ENCODE results near the gene ZNF865. TPM values are rescaled to one million over a fixed set of nuclear protein-coding genes. Genes with fewer than 3 reads are reported as not detected.

The ZNF865 gene
- total RNA-seq, 1 experiment from 2014 or later = 21.7 TPM

DNA sequence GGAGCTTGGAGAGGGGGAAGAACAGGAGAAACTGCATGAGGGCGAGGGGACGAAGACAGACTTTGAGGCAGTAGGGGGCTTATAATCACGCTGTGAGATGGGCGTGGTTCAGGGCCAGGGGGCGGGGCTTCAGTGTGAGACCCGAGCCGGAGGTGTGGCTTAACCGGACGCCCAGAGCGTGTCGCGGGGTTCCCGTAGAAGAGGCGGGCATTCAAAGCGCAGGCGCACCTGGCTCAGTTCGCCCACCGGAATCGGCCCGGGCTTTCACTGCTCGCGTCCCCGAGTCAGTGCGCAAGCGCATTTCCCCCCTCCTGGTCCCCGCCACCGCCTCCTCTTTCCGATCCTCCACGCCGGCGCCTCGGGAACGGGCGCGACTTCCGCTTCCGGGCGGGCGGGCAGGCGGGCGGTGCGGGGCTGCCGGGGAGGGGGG lies 225 bp upstream of the ZNF865 start:
- ATAC-seq (peak; percentile 58), DNase-seq (ENCODE audit: low spot score) (peak; percentile 98)
- Mint-ChIP-seq H3K4me1 (peaks cover 27% of the 10 kb centered on the region), H3K36me3 (peaks cover 22% of the 10 kb centered on the region), H3K9me3 (no peaks in the 10 kb centered on the region), H3K4me3 (peak overlapping the region; percentile 83), H3K27me3 (ENCODE audit: low read depth) (no peaks in the 10 kb centered on the region), H3K27ac (peak overlapping the region; percentile 99)
- TF ChIP-seq, protein P1, sequence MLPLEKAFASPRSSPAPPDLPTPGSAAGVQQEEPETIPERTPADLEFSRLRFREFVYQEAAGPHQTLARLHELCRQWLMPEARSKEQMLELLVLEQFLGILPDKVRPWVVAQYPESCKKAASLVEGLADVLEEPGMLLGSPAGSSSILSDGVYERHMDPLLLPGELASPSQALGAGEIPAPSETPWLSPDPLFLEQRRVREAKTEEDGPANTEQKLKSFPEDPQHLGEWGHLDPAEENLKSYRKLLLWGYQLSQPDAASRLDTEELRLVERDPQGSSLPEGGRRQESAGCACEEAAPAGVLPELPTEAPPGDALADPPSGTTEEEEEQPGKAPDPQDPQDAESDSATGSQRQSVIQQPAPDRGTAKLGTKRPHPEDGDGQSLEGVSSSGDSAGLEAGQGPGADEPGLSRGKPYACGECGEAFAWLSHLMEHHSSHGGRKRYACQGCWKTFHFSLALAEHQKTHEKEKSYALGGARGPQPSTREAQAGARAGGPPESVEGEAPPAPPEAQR (CRISPR knock-in tag; IDR thresholded peaks at IDR 0.05) = no peak
- TF ChIP-seq, protein P2, sequence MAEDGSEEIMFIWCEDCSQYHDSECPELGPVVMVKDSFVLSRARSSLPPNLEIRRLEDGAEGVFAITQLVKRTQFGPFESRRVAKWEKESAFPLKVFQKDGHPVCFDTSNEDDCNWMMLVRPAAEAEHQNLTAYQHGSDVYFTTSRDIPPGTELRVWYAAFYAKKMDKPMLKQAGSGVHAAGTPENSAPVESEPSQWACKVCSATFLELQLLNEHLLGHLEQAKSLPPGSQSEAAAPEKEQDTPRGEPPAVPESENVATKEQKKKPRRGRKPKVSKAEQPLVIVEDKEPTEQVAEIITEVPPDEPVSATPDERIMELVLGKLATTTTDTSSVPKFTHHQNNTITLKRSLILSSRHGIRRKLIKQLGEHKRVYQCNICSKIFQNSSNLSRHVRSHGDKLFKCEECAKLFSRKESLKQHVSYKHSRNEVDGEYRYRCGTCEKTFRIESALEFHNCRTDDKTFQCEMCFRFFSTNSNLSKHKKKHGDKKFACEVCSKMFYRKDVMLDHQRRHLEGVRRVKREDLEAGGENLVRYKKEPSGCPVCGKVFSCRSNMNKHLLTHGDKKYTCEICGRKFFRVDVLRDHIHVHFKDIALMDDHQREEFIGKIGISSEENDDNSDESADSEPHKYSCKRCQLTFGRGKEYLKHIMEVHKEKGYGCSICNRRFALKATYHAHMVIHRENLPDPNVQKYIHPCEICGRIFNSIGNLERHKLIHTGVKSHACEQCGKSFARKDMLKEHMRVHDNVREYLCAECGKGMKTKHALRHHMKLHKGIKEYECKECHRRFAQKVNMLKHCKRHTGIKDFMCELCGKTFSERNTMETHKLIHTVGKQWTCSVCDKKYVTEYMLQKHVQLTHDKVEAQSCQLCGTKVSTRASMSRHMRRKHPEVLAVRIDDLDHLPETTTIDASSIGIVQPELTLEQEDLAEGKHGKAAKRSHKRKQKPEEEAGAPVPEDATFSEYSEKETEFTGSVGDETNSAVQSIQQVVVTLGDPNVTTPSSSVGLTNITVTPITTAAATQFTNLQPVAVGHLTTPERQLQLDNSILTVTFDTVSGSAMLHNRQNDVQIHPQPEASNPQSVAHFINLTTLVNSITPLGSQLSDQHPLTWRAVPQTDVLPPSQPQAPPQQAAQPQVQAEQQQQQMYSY (CRISPR knock-in tag; IDR thresholded peaks at IDR 0.05) = peak; percentile 42; the same call in 1 of the 2 replicates
- TF ChIP-seq NR1H2 (CRISPR knock-in tag; IDR thresholded peaks at IDR 0.05) (no peak), GABPB1 (CRISPR knock-in tag; IDR thresholded peaks at IDR 0.05) (peak; percentile 34; the same call in 1 of the 2 replicates), OVOL2 (CRISPR knock-in tag; IDR thresholded peaks at IDR 0.05; ENCODE audit: borderline replicate concordance) (no peak), SP1 (CRISPR knock-in tag; conservative IDR thresholded peaks at IDR 0.05) (peak; percentile 83), TP53 (CRISPR knock-in tag; IDR thresholded peaks at IDR 0.05) (no peak), JAZF1 (CRISPR knock-in tag; IDR thresholded peaks at IDR 0.05) (no peak), ZBTB21 (CRISPR knock-in tag; IDR thresholded peaks at IDR 0.05; ENCODE audit: borderline replicate concordance) (no peak)
- TF ChIP-seq, protein P3, sequence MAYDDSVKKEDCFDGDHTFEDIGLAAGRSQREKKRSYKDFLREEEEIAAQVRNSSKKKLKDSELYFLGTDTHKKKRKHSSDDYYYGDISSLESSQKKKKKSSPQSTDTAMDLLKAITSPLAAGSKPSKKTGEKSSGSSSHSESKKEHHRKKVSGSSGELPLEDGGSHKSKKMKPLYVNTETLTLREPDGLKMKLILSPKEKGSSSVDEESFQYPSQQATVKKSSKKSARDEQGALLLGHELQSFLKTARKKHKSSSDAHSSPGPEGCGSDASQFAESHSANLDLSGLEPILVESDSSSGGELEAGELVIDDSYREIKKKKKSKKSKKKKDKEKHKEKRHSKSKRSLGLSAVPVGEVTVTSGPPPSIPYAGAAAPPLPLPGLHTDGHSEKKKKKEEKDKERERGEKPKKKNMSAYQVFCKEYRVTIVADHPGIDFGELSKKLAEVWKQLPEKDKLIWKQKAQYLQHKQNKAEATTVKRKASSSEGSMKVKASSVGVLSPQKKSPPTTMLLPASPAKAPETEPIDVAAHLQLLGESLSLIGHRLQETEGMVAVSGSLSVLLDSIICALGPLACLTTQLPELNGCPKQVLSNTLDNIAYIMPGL (CRISPR knock-in tag; IDR thresholded peaks at IDR 0.05) = no peak
- TF ChIP-seq, protein P4, sequence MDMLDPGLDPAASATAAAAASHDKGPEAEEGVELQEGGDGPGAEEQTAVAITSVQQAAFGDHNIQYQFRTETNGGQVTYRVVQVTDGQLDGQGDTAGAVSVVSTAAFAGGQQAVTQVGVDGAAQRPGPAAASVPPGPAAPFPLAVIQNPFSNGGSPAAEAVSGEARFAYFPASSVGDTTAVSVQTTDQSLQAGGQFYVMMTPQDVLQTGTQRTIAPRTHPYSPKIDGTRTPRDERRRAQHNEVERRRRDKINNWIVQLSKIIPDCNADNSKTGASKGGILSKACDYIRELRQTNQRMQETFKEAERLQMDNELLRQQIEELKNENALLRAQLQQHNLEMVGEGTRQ (CRISPR knock-in tag; IDR thresholded peaks at IDR 0.05) = no peak
- TF ChIP-seq, protein P5, sequence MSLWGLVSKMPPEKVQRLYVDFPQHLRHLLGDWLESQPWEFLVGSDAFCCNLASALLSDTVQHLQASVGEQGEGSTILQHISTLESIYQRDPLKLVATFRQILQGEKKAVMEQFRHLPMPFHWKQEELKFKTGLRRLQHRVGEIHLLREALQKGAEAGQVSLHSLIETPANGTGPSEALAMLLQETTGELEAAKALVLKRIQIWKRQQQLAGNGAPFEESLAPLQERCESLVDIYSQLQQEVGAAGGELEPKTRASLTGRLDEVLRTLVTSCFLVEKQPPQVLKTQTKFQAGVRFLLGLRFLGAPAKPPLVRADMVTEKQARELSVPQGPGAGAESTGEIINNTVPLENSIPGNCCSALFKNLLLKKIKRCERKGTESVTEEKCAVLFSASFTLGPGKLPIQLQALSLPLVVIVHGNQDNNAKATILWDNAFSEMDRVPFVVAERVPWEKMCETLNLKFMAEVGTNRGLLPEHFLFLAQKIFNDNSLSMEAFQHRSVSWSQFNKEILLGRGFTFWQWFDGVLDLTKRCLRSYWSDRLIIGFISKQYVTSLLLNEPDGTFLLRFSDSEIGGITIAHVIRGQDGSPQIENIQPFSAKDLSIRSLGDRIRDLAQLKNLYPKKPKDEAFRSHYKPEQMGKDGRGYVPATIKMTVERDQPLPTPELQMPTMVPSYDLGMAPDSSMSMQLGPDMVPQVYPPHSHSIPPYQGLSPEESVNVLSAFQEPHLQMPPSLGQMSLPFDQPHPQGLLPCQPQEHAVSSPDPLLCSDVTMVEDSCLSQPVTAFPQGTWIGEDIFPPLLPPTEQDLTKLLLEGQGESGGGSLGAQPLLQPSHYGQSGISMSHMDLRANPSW (CRISPR knock-in tag; conservative IDR thresholded peaks at IDR 0.05; ENCODE audit: low read depth) = no peak
- ChIA-PET POLR2A (interaction anchor here (0.6 to 1.9 kb wide), 9 partner anchors 8 to 412 kb away, joined by 3 to 9 read pairs (median 5); partner anchors contain the start of genes NAT14 and ZNF784), CTCF (interaction anchor here (0.5 to 4.4 kb wide), 23 partner anchors 8 to 459 kb away, joined by 3 to 55 read pairs (median 7); partner anchors contain the start of genes CCDC106, TMEM238, U2AF2 and ZNF579)

DNA sequence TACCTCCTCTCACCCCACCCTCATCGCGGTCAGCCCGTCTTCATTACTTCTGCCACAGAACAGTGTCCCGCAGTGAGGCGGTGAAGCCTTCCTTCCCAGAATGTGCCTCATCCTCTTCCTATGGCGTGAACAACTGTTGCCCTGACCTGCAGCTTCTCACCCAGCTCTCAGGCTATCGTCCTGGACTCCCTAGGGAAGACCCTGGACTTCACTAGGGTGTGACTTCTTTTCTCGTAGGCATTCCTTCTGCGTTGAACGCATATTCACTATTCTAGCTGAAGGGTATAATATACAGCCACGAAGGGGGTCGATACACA lies 982 bp downstream of the ZNF865 start:
- no peak for ATAC-seq
- Mint-ChIP-seq H3K4me3 (peak overlapping the region; percentile 98), H3K27me3 (ENCODE audit: low read depth) (no peaks in the 10 kb centered on the region), H3K36me3 (peaks cover 22% of the 10 kb centered on the region), H3K4me1 (peaks cover 21% of the 10 kb centered on the region), H3K27ac (peak overlapping the region; percentile 99), H3K9me3 (no peaks in the 10 kb centered on the region)
- CTCF ChIA-PET = interaction anchor here (0.5 to 4.4 kb wide), 38 partner anchors 9 to 515 kb away, joined by 3 to 55 read pairs (median 5); partner anchors contain the start of genes CCDC106, ISOC2, U2AF2 and ZNF579
- no peak for DNase-seq (ENCODE audit: low spot score)
- POLR2A ChIA-PET = interaction anchor here (0.8 to 1.9 kb wide), 7 partner anchors 14 to 110 kb away, joined by 3 to 10 read pairs (median 5); partner anchors contain the start of gene ZNF784
- TF ChIP-seq EMX1 (CRISPR knock-in tag; IDR thresholded peaks at IDR 0.05) (no peak), JUN (CRISPR knock-in tag; IDR thresholded peaks at IDR 0.05) (no peak), MYBL2 (CRISPR knock-in tag; IDR thresholded peaks at IDR 0.05) (no peak)
- TF ChIP-seq, protein P6, sequence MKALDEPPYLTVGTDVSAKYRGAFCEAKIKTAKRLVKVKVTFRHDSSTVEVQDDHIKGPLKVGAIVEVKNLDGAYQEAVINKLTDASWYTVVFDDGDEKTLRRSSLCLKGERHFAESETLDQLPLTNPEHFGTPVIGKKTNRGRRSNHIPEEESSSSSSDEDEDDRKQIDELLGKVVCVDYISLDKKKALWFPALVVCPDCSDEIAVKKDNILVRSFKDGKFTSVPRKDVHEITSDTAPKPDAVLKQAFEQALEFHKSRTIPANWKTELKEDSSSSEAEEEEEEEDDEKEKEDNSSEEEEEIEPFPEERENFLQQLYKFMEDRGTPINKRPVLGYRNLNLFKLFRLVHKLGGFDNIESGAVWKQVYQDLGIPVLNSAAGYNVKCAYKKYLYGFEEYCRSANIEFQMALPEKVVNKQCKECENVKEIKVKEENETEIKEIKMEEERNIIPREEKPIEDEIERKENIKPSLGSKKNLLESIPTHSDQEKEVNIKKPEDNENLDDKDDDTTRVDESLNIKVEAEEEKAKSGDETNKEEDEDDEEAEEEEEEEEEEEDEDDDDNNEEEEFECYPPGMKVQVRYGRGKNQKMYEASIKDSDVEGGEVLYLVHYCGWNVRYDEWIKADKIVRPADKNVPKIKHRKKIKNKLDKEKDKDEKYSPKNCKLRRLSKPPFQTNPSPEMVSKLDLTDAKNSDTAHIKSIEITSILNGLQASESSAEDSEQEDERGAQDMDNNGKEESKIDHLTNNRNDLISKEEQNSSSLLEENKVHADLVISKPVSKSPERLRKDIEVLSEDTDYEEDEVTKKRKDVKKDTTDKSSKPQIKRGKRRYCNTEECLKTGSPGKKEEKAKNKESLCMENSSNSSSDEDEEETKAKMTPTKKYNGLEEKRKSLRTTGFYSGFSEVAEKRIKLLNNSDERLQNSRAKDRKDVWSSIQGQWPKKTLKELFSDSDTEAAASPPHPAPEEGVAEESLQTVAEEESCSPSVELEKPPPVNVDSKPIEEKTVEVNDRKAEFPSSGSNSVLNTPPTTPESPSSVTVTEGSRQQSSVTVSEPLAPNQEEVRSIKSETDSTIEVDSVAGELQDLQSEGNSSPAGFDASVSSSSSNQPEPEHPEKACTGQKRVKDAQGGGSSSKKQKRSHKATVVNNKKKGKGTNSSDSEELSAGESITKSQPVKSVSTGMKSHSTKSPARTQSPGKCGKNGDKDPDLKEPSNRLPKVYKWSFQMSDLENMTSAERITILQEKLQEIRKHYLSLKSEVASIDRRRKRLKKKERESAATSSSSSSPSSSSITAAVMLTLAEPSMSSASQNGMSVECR (CRISPR knock-in tag; IDR thresholded peaks at IDR 0.05; ENCODE audit: borderline replicate concordance) = no peak
- TF ChIP-seq, protein P7, sequence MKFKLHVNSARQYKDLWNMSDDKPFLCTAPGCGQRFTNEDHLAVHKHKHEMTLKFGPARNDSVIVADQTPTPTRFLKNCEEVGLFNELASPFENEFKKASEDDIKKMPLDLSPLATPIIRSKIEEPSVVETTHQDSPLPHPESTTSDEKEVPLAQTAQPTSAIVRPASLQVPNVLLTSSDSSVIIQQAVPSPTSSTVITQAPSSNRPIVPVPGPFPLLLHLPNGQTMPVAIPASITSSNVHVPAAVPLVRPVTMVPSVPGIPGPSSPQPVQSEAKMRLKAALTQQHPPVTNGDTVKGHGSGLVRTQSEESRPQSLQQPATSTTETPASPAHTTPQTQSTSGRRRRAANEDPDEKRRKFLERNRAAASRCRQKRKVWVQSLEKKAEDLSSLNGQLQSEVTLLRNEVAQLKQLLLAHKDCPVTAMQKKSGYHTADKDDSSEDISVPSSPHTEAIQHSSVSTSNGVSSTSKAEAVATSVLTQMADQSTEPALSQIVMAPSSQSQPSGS (CRISPR knock-in tag; IDR thresholded peaks at IDR 0.05; ENCODE audit: borderline replicate concordance, low read depth) = no peak
